PC-9 (cell line): Measurements from ENCODE around the gene CEMIP2.

ENCODE experiments used
- EZH2 ChIP-seq: fragments of 200-600 bp; sonication (generic); IDR thresholded peaks from 2 replicates; pipeline ENCODE4 v1.8.0; 2017; ENCODE audit warnings: antibody characterized with exemption, low read depth
- TF ChIP-seq, protein P1 (sequence below): fragments of 200-600 bp; sonication (generic); conservative IDR thresholded peaks from 2 replicates; pipeline ENCODE4 v1.6.1; 2017; ENCODE audit warnings: mixed run types, antibody characterized with exemption, mild to moderate bottlenecking, moderate library complexity

DNA sequence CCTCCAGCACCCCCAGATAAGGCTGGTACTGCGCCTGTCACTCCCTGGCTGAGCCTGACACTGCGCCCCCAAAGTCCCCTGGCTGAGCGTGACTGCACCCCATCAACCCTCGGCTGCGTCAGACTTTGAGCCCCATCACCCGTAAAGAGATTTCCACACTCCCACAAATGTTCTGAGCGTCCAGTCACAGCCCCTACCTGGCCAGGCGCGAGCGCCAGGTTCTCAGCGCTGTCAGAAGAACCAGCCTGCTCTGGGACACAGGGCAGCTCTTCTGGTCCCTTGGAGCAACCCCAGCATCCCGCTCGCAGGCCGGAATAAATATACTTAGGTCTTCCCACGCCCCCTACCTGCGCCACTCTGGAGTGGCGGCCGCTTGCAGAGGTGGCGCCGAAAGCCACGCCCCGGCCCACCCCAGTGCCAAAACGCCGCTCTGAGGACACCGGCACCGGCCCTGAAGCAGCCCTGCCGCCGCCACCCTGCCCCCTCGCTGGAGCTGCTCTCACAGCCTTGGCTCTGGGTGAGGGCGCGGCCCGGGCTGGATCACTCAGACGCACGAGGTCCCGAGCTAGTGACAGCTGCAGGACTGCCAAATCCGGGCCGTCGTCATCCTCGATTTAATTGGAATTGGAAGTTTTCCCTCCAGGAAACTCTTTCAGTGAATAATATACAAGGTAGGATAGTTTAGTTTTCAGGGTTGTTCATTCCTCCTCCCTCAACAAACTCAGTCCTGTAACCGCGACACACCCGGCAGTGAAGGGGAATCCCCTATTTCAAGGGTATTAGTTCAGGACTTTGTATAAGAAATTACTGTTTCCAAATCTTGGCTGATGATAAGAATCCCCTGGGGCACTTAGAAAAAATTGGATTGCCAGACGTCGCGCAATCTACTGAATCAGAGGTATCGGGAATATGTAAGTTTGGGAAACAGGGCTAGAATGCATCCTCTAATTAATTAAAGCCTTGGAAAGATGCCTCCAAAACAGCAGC is 1.2 kb upstream of the CEMIP2 start:
- TF ChIP-seq, protein P1, sequence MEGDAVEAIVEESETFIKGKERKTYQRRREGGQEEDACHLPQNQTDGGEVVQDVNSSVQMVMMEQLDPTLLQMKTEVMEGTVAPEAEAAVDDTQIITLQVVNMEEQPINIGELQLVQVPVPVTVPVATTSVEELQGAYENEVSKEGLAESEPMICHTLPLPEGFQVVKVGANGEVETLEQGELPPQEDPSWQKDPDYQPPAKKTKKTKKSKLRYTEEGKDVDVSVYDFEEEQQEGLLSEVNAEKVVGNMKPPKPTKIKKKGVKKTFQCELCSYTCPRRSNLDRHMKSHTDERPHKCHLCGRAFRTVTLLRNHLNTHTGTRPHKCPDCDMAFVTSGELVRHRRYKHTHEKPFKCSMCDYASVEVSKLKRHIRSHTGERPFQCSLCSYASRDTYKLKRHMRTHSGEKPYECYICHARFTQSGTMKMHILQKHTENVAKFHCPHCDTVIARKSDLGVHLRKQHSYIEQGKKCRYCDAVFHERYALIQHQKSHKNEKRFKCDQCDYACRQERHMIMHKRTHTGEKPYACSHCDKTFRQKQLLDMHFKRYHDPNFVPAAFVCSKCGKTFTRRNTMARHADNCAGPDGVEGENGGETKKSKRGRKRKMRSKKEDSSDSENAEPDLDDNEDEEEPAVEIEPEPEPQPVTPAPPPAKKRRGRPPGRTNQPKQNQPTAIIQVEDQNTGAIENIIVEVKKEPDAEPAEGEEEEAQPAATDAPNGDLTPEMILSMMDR, result peak; percentile 63
- TF ChIP-seq EZH2, result no peak
